Mucosa of gallbladder (tissue), 1 donor: Measurements from ENCODE around the gene FA2H. TPM values are rescaled to one million over a fixed set of nuclear protein-coding genes. Genes with fewer than 3 reads are reported as not detected.
"Not testable (repeated sequence)": the region's sequence is repeated elsewhere in the genome, so short reads cannot be mapped to it uniquely, and the experiment has no call there.

Experiments
- DNase-seq: peaks from one replicate; pipeline ENCODE4 v3.0.0-alpha.2; 2020; ENCODE audit warnings: low spot score
- total RNA-seq: library from RNA; stranded (reverse); gene quantifications from one replicate; pipeline ENCODE4 v1.2.1, GENCODE V29; 2021
- donor health status: DM: no; HTN: no; CAD: no.

FA2H gene
- total RNA-seq, 1 donor from 2014 or later = 82.2 TPM

- no peak for DNase-seq
Measured at GRCh38 chr16:74770831-74771526, 3.6 kb downstream of the FA2H start.

- DNase-seq = peak; percentile 38
Measured at GRCh38 chr16:74769586-74770190, 4.9 kb downstream of the FA2H start.

- no peak for DNase-seq
Measured at GRCh38 chr16:74768239-74768638, 6.4 kb downstream of the FA2H start.

GRCh38 chr16:74767749-74768148 lies 6.9 kb downstream of the FA2H start:
- no peak for DNase-seq

- no peak for DNase-seq
Measured at GRCh38 chr16:74766729-74767128, 7.9 kb downstream of the FA2H start.

- DNase-seq = not testable (repeated sequence)
Measured at GRCh38 chr16:74764184-74764583, 10.4 kb downstream of the FA2H start.

GRCh38 chr16:74761665-74762064 lies 13.0 kb downstream of the FA2H start:
- DNase-seq = no peak

- DNase-seq = peak; percentile 67
Measured at GRCh38 chr16:74760007-74760767, 14.4 kb downstream of the FA2H start.

GRCh38 chr16:74759564-74759963 lies 15.1 kb downstream of the FA2H start:
- DNase-seq = no peak

GRCh38 chr16:74758801-74759200 lies 15.8 kb downstream of the FA2H start:
- no peak for DNase-seq

- no peak for DNase-seq
Measured at GRCh38 chr16:74757349-74757748, 17.3 kb downstream of the FA2H start.

- no peak for DNase-seq
Measured at GRCh38 chr16:74756203-74756602, 18.4 kb downstream of the FA2H start.

- no peak for DNase-seq
Measured at GRCh38 chr16:74753180-74753579, 21.4 kb downstream of the FA2H start.

- DNase-seq = no peak
Measured at GRCh38 chr16:74752756-74753155, 21.9 kb downstream of the FA2H start.

- no peak for DNase-seq
Measured at GRCh38 chr16:74752258-74752657, 22.4 kb downstream of the FA2H start.

GRCh38 chr16:74751658-74752057 lies 23.0 kb downstream of the FA2H start:
- DNase-seq = no peak

- DNase-seq = no peak
Measured at GRCh38 chr16:74749291-74750055, 25.1 kb downstream of the FA2H start.

- DNase-seq = no peak
Measured at GRCh38 chr16:74748616-74749026, 26.0 kb downstream of the FA2H start.

GRCh38 chr16:74747716-74748615 lies 26.7 kb downstream of the FA2H start:
- DNase-seq = no peak

- DNase-seq = no peak
Measured at GRCh38 chr16:74745926-74746325, 28.7 kb downstream of the FA2H start.

- no peak for DNase-seq
Measured at GRCh38 chr16:74745109-74745615, 29.5 kb downstream of the FA2H start.
